SW480 (cell line): ENCODE measurements around the gene PBXIP1.
"Not testable (repeated sequence)": the region's sequence is repeated elsewhere in the genome, so short reads cannot be mapped to it uniquely, and the experiment has no call there.

Source experiments
- DNase-seq: peaks from one replicate; pipeline ENCODE4 v3.0.0-alpha.2; 2016; ENCODE audit warnings: low spot score

PBXIP1 gene

GRCh38 chr1:154994591-154994990 is 38.7 kb upstream of the PBXIP1 start:
- DNase-seq, result no peak

DNA sequence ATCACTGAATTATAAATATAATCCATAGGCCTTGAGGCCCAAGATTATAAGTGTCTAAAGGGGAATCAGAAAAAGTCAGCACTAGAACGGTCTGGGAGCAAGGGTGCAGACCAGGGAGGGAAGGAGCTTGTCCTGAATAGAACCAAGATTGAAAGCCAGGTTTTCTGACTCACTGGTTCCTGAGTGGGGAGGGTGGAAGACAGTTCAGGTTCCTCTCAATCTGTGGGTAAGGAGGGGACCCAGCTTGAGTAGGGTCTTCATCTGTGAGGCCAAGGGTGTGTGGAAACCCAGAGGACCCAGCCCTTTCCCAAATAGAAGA is 38.3 kb upstream of the PBXIP1 start:
- DNase-seq, result no peak

GRCh38 chr1:154993572-154994268 is 37.8 kb upstream of the PBXIP1 start, which contains the start of gene LENEP:
TSS of gene LENEP (plus strand) at chr1:154993586. CDS start at chr1:154993608, 22 bp downstream.
- no peak for DNase-seq

DNA sequence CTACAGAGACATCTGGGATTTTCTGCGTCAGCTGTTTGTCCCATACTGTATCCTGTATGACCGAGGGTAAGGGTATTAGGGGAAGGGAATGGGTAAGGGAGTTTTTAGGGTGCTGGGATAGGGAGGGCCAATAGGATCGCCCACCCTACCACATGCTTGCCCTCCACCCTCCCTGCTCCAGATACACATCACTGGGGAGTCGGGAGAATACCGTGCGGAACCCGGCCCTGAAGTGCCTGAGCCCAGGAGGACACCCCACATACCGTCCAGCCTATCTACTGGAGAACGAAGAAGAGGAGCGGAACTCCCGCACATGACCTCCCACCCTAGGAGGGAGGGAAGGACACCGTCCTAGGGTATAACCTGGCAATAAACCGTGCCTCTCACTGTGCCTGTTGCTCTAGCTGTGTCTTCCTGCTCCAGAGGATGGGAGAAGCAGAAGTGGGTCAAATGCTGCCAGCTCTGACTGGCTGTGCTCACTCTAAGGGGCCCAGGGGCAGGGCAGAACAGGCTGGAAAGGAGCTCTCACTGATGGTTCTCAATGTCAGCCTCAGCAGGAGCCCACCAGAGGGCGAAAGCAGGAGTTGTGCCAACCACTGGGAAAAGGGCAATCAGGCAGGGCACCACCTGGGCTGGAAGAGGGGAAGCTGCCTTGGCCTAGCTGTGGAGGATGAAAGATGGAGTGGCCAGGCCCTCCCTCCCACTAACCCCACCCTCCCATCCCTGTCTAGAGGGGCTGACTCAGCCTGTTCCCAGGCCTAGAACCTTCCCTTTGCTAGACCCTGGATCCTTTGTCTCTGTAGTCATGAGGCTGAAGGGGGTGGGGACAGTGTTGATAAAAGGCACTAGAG is 37.0 kb upstream of the PBXIP1 start:
- DNase-seq, result peak; percentile 55

GRCh38 chr1:154990276-154990675 is 34.4 kb upstream of the PBXIP1 start:
- no peak for DNase-seq

DNA sequence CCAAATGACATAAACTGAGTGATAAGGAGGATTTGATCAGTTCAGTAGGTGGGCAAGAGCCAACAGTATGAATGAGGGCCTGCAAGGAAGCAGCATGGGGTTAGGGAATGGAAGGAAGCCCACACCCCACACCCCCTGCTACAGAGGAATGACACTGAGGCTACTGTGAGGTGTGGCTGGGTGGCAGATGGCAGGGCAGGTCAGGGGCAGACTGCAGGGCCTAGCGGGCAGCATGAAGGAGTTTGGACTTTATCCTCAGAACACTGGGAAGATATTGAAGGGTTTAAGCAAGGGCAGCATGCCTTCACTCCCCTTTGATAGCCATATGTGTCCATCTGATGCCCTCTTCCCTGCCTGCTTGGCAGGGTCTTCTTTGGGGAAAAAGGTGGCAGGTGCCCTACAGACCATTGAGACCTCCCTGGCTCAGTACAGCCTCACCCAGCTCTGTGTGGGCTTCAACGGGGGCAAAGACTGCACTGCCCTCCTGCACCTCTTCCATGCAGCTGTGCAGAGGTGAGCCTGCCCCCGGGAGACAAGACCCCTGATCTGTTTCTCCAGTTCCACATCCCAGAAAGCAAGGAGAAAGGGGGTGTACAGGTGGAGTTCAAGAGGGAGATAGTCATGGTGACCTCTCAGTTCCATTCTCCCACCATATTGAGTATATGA is 33.4 kb upstream of the PBXIP1 start:
- DNase-seq, result no peak

GRCh38 chr1:154988058-154988954 is 32.4 kb upstream of the PBXIP1 start:
- no peak for DNase-seq

DNA sequence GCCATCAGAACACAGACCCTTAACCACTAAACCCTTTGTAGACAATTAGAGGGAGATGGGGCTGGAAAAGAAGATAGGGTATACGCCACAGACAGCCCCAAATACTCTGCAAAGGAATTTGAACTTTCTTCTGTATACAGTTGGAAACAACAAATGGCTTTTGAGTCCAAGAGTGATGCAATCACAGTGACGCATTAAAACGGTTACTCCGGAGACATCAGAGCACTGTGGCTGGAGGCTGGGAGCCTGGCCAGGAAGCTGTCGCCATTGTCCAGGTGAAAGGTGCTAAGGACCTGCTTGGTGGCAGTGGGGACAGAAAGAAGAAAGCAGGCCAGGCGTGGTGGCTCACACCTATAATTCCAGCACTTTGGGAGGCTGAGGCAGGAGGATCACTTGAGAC is 31.4 kb upstream of the PBXIP1 start:
- DNase-seq, result no peak

GRCh38 chr1:154986736-154987135 is 30.8 kb upstream of the PBXIP1 start:
- not testable (repeated sequence) for DNase-seq

DNA sequence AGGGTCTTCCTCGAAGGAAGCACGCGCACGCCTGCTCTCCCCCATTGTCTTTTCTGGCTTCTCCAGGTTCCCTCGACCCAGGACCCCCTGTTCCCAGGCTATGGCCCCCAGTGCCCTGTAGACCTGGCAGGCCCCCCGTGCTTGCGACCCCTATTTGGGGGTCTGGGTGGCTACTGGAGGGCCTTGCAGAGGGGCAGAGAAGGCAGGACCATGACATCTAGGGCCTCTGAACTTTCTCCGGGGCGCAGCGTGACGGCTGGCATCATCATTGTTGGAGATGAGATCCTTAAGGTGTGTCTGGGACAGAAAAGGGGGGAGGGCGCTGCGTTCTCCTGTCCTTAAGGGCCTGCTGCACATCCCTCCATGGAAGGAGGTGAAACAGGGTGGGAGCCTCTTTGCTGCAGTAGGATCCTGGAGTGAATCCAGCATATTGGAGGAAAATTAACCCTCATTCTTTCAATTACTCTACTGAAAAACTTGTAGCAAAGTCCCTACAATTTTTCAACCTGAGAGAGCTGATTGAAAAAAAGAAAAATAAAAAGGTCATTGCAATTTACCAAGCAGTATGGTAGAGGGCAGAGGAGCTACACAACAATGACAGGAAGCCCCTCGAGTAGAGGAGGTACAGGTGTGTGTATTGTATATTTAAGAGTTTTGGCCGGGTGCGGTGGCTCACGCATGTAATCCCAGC is 28.0 kb upstream of the PBXIP1 start:
- DNase-seq, result no peak

- peak; percentile 99 for DNase-seq
Measured at GRCh38 chr1:154982897-154983648, 27.2 kb upstream of the PBXIP1 start, which contains the start of gene FLAD1. TSS of gene FLAD1 (plus strand) at chr1:154983344. CDS start at chr1:154983695, 351 bp downstream.

GRCh38 chr1:154982341-154982740 is 26.4 kb upstream of the PBXIP1 start:
- no peak for DNase-seq

DNA sequence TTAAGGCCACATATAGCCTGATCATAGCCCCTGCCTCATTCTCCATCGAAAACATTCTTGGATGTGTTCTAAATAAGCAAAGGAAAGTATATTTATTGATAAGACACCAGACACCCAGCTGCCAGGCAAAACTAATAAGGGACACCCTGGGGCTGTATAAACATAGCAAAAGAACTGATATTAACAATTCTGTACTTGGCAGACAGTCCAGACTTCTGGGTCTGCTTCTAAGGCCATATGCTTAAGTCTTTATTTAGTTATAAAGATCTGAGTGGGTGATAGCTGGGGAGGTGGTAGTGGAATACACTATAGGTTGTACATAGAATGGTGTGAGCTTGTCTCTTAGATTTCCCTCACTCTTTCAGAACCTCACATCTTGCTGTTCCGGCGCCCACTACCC is 22.5 kb upstream of the PBXIP1 start:
- no peak for DNase-seq

DNA sequence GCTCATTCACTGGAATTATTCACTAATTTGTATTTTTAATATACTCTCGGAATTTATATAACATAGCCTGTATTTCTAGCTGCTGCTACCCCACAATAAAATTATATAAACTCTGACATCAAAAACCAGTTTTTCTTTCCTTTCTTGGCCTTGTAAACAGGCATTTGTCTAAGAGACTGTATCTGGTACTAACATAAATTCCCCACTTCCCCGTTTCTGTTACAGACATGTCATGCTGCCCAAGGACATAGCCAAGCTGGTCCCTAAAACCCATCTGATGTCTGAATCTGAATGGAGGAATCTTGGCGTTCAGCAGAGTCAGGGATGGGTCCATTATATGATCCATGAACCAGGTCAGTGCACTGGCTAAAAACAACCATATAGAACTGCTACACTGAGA is 21.9 kb upstream of the PBXIP1 start:
- DNase-seq, result not testable (repeated sequence)

DNA sequence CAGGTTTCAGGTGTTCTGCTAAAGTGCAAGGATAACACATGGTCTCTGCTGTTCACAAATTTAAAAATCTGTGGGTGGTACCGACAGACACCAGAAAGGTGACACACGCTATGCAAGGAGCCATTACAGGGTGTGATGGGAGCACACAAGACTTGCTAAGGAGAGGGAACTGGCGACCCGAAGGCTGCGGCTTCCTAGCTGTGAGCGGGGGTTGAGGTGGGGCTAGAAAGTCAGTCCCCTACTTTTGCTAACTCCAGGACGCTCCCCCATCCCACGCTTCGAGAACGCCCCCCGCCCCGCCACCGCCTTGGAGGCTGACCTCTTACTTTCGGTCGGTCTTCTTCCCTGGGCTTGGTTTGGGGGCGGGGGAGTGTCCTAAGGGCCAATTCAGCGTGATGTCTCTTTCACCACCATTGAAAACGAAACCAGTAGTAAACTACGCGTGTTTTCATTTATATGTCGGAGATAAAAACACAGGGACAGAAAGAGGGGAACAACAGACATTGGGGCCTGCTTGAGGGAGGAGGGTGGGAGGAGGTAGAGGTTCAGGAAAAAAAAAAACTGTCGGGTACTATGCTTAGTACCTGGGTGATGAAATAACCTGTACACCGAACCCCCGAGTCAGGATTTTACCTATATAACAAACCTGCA is 19.6 kb upstream of the PBXIP1 start:
- peak; percentile 49 for DNase-seq

GRCh38 chr1:154974808-154975408 is 19.0 kb upstream of the PBXIP1 start:
- DNase-seq, result peak; percentile 92

DNA sequence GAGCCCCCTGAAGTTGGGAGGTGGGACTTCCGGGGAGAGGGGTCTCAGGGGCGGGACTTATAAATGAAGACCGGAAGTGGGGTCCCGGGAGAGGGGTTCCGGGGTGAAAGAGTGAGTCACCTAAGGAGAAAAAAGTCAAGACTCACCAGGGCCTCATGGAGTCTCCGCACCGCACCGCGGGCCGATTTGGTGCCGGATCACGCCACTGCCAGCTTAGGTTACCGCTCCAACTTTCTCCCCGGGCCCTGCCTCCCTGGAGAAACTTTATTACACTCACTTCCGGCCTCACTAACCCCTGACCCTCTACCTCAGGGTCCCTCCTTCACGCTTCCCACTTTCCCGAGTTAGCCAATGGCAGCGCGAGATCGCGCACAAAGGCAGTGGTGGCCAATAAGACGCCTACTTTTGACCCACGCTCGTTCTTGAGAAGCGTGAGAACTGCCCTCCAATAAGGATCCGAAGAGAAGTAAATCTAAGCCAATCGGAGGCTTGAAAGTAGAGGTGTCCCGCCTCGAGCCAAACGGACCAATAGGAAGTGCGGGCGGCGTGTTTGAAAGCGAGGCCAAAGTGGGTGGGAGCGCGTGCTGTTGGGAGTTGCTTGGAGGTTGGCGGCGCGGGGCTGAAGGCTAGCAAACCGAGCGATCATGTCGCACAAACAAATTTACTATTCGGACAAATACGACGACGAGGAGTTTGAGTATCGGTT is 18.4 kb upstream of the PBXIP1 start, which contains the start of gene CKS1B:
Gene CKS1B, plus strand, starts transcription at position 580 of the 706 bp plus-strand sequence. Its CDS starts 65 bp downstream, at position 645.
- DNase-seq, result peak; percentile 100

DNA sequence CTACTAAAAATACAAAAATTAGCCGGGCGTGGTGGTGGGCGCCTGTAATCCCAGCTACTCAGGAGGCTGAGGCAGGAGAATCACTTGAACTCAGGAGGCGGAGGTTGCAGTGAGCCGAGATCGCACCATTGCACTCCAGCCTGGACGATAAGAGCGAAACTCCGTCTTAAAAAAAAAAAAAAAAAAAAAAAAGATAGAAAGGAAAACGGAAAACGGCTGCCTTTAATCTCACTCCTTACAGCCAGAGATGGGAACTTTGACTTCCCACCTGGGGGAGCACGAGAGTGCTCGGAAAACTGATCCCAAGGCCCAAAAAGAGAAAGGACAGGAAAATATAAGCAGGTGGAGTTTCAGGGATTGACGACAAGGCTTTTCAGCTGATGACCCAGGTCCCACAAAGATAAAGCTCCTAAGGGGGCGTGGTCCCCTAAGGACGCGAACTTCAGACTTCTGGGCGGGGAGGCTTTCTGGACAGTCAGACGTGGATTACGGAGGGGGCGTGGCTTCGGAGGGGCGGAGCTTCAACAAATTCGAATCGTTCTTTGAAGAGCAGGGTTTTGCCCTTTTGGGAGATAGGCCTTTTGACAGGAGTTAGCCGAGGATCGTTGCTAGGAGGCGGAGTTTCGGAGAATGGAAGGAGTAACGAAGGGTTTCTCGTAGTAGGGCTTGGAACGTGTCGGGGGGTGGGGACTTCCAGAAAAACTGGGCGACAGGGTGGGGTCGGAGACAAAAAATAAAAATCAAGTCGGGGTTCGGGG is 17.6 kb upstream of the PBXIP1 start:
- DNase-seq, result peak; percentile 97
